Vagina (tissue), 2 donors: ENCODE data around the gene CTNND2. TPM values are rescaled to one million over a fixed set of nuclear protein-coding genes. Genes with fewer than 3 reads are reported as not detected.

Experiments
- DNase-seq, 2 donors: peaks; one replicate each; pipeline ENCODE4 v3.0.0-alpha.2; 2017; ENCODE audit errors: extremely low spot score in 2 of 2
- H3K27ac ChIP-seq: fragments of 200-600 bp; sonication (generic); one replicate; pipeline ENCODE4 v1.5.1; 2019
- H3K27me3 ChIP-seq: fragments of 200-600 bp; sonication (generic); one replicate; pipeline ENCODE4 v1.5.1; 2019
- H3K36me3 ChIP-seq, 2 donors: fragments of 200-600 bp; sonication (generic); one replicate each; pipeline ENCODE4 v1.5.1; 2017 to 2019
- H3K4me1 ChIP-seq: fragments of 200-600 bp; sonication (generic); one replicate; pipeline ENCODE4 v1.5.1; 2019
- H3K4me3 ChIP-seq, 2 donors: fragments of 200-600 bp; sonication (generic); 1 replicate in 1 of 2; 2 replicates in 1 of 2; pipeline ENCODE4 v1.5.1; 2016 to 2019
- H3K9me3 ChIP-seq: fragments of 200-600 bp; sonication (generic); one replicate; pipeline ENCODE4 v1.5.1; 2019
- CTCF ChIP-seq, 3 experiments: fragments of 450-650 bp in 2 of 3; fragments of 200-600 bp in 1 of 3; sonication (generic) in 1 of 3; IDR thresholded peaks; one replicate each; pipeline ENCODE4 v1.5.1; 2017 to 2019; ENCODE audit warnings: antibody characterized with exemption in 3 of 3, mild to moderate bottlenecking in 2 of 3, moderate library complexity in 2 of 3
- POLR2A ChIP-seq, 2 donors: fragments of 450-650 bp; IDR thresholded peaks; one replicate each; pipeline ENCODE4 v1.6.1; 2017; ENCODE audit warnings: antibody characterized with exemption in 2 of 2, mild to moderate bottlenecking in 2 of 2, moderate library complexity in 2 of 2
- POLR2AphosphoS5 ChIP-seq, 2 donors: sonication (generic); formaldehyde crosslinking; IDR thresholded peaks; one replicate each; pipeline ENCODE4 v1.9.0; 2017; ENCODE audit warnings: antibody characterized with exemption in 2 of 2, mild to moderate bottlenecking in 2 of 2, low read depth in 1 of 2; ENCODE audit not compliant: insufficient read depth in 1 of 2
- intact Hi-C: fragments of 100-400 bp; cut with DNase I; formaldehyde crosslinking; loops from one replicate; pipeline ENCODE4 v1.15.1; 2023
- total RNA-seq: library from RNA; depleted of rRNA; stranded (reverse); fragments of >200 nt; gene quantifications from one replicate; pipeline ENCODE4 v1.2.3, GENCODE V29; 2016

The CTNND2 gene
- total RNA-seq, 1 donor from 2014 or later: 1.7 TPM

- H3K9me3 ChIP-seq: no peaks in the 10 kb centered on the region
- intact Hi-C loops: no loop called here
- no peaks in the 10 kb centered on the region for H3K4me1 ChIP-seq
- TF ChIP-seq CTCF (IDR thresholded peaks at IDR 0.05) (no peak), POLR2A (IDR thresholded peaks at IDR 0.05) (no peak), POLR2AphosphoS5 (IDR thresholded peaks at IDR 0.05; ENCODE audit: insufficient read depth in 1 of 2, low read depth in 1 of 2) (no peak)
- H3K27ac ChIP-seq: no peak overlapping the region
- no peaks in the 10 kb centered on the region for H3K36me3 ChIP-seq
- DNase-seq: no peak
- no peak overlapping the region for H3K4me3 ChIP-seq
- H3K27me3 ChIP-seq: no peaks in the 10 kb centered on the region
Observed at GRCh38 chr5:10974850-10975249, 929.4 kb downstream of the CTNND2 start.

DNA sequence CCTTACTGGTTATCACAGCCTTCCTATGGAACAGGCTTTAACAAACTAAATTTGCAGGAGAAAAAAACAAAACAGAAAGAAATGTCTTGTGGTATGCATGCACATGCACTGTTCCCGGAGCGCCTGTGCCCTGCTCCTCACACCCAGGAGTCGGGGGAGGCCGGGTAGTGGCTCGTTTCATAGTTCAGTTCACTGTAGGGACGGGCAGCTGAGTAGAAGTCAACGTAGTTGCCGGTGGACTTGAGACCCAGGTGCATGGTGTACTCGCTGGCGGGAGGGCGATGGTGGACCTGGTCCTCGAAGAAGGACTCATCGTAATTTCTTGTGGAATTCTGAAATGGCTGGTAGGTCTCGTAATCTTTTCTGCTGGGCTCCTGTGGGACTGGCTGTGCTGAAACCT, 930.9 kb downstream of the CTNND2 start:
- Histone ChIP-seq H3K4me3 (no peak overlapping the region), H3K4me1 (no peaks in the 10 kb centered on the region), H3K27ac (no peak overlapping the region), H3K9me3 (no peaks in the 10 kb centered on the region), H3K36me3 (no peaks in the 10 kb centered on the region), H3K27me3 (no peaks in the 10 kb centered on the region)
- TF ChIP-seq POLR2AphosphoS5 (IDR thresholded peaks at IDR 0.05; ENCODE audit: insufficient read depth in 1 of 2, low read depth in 1 of 2) (no peak), POLR2A (IDR thresholded peaks at IDR 0.05) (no peak), CTCF (IDR thresholded peaks at IDR 0.05) (no peak)
- intact Hi-C loops: no loop called here
- DNase-seq: no peak

GRCh38 chr5:10969684-10970180, 934.5 kb downstream of the CTNND2 start:
- Histone ChIP-seq H3K27ac (no peak overlapping the region), H3K4me1 (no peaks in the 10 kb centered on the region), H3K4me3 (no peak overlapping the region), H3K27me3 (no peaks in the 10 kb centered on the region), H3K9me3 (no peaks in the 10 kb centered on the region), H3K36me3 (no peaks in the 10 kb centered on the region)
- intact Hi-C loops: no loop called here
- no peak for DNase-seq
- TF ChIP-seq POLR2A (IDR thresholded peaks at IDR 0.05) (no peak), POLR2AphosphoS5 (IDR thresholded peaks at IDR 0.05; ENCODE audit: insufficient read depth in 1 of 2, low read depth in 1 of 2) (no peak), CTCF (IDR thresholded peaks at IDR 0.05) (no peak)

- Histone ChIP-seq H3K4me3 (no peak overlapping the region), H3K27ac (no peak overlapping the region), H3K4me1 (no peaks in the 10 kb centered on the region), H3K36me3 (no peaks in the 10 kb centered on the region), H3K27me3 (no peaks in the 10 kb centered on the region), H3K9me3 (no peaks in the 10 kb centered on the region)
- TF ChIP-seq POLR2AphosphoS5 (IDR thresholded peaks at IDR 0.05; ENCODE audit: insufficient read depth in 1 of 2, low read depth in 1 of 2) (no peak), POLR2A (IDR thresholded peaks at IDR 0.05) (no peak), CTCF (IDR thresholded peaks at IDR 0.05) (no peak)
- no peak for DNase-seq
- intact Hi-C loops: no loop called here
Observed at GRCh38 chr5:10964806-10965205, 939.4 kb downstream of the CTNND2 start.

- TF ChIP-seq POLR2AphosphoS5 (IDR thresholded peaks at IDR 0.05; ENCODE audit: insufficient read depth in 1 of 2, low read depth in 1 of 2) (no peak), POLR2A (IDR thresholded peaks at IDR 0.05) (no peak), CTCF (IDR thresholded peaks at IDR 0.05) (no peak)
- Histone ChIP-seq H3K27me3 (no peaks in the 10 kb centered on the region), H3K9me3 (no peaks in the 10 kb centered on the region), H3K4me3 (no peak overlapping the region), H3K27ac (no peak overlapping the region), H3K4me1 (no peaks in the 10 kb centered on the region), H3K36me3 (no peaks in the 10 kb centered on the region)
- intact Hi-C loops: no loop called here
- DNase-seq: no peak
Observed at GRCh38 chr5:10958728-10959127, 945.5 kb downstream of the CTNND2 start.
